ENCODE results near the gene CDK17. TPM values are rescaled to one million over a fixed set of nuclear protein-coding genes. Genes with fewer than 3 reads are reported as not detected.

CDK17 gene
- total and polyA plus RNA-seq, 2 donors from 2014 or later: 6.6 to 35.7 TPM

DNA sequence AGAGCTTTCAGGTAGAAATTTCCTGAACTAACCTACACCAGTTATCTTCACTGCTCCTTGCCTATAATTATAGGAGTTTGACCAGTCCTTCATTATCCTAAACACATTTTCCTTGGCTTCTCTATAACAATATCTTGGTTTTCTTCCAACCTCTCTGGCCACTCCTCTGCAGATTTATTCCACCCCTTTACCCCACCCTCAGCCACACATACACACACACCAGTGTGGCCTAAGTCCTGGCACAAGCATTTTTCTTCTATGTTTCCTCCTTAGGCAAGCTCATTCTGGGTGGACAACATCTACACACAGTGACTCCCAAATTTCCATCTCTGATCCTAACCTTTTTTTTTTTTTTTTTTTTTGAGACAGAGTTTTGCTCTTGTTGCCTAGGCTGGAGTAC, 25.1 kb downstream of the CDK17 start:
- FAIRE-seq: no peak
- no peak for DNase-seq
- no peaks in the 10 kb centered on the region for H3K9me3 ChIP-seq (ENCODE audit: control insufficient read depth in 2 of 3, insufficient read depth in 1 of 3, low read length in 3 of 3)
- intact Hi-C loops (cut with DNase I): no loop called here
- H3K36me3 ChIP-seq (ENCODE audit: control insufficient read depth in 2 of 3, insufficient read depth in 3 of 3, low read length in 3 of 3): no peaks in the 10 kb centered on the region
- no peak overlapping the region for H3K27ac ChIP-seq (ENCODE audit: low read depth in 2 of 2, low read length in 2 of 2)
- H3K4me1 ChIP-seq (ENCODE audit: control insufficient read depth in 2 of 3, insufficient read depth in 2 of 3, low read depth in 1 of 3, low read length in 3 of 3): peaks cover 0 to 31% (median 3%) of the 10 kb centered on the region in 3 donors
- no peak overlapping the region for H3K9ac ChIP-seq (ENCODE audit: low read length in 3 of 3)
- no peaks in the 10 kb centered on the region for H3K27me3 ChIP-seq (ENCODE audit: control insufficient read depth, insufficient read depth, low read length)
- no peak overlapping the region for H3K4me3 ChIP-seq (ENCODE audit: low read length in 3 of 3)
- TF ChIP-seq, protein P1, sequence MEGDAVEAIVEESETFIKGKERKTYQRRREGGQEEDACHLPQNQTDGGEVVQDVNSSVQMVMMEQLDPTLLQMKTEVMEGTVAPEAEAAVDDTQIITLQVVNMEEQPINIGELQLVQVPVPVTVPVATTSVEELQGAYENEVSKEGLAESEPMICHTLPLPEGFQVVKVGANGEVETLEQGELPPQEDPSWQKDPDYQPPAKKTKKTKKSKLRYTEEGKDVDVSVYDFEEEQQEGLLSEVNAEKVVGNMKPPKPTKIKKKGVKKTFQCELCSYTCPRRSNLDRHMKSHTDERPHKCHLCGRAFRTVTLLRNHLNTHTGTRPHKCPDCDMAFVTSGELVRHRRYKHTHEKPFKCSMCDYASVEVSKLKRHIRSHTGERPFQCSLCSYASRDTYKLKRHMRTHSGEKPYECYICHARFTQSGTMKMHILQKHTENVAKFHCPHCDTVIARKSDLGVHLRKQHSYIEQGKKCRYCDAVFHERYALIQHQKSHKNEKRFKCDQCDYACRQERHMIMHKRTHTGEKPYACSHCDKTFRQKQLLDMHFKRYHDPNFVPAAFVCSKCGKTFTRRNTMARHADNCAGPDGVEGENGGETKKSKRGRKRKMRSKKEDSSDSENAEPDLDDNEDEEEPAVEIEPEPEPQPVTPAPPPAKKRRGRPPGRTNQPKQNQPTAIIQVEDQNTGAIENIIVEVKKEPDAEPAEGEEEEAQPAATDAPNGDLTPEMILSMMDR (IDR thresholded peaks at IDR 0.05; ENCODE audit: borderline replicate concordance, extremely low read depth, insufficient read depth): no peak

DNA sequence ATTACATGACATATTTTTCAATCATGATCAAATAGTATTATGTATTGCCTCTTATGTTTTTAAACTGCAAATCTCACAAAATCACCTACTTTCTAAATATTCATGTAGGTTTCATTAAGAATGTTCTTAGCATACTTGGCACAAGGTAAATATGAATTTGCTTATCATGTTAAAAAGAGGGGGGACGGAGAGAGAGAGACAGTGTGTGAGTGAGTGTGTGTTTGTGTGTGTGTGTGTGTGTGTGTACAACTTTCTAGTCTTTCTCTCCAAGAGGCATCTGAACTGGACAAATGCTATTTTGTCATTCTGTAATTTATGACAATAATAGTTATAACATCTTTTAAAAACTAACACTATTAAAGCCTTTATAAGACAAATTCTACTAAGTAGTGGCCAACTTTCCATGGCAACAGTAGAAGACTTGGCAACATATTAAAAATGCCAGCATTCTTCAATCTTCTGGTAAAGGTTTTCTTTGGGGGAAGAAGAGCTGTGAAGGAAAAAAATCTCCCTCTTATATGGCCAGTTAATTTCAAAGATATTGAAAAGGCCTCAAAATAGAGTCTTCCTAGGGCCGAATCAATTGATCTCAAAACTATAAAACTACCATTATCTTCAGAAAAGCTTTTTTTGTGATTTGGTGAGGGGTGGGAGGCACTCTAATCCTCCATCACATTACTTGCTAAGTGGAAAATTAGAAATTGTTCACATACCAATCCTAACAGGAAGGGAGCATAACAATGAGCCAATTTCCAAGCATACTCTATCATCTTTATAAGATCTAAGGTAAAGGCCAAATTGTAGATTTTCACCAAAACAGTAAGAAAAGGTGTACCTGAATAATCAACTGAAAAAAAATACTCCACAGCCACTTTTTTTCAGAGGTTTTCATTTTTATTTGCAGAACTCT, 28.2 kb downstream of the CDK17 start:
- TF ChIP-seq, protein P1 (IDR thresholded peaks at IDR 0.05; ENCODE audit: borderline replicate concordance, extremely low read depth, insufficient read depth): no peak
- FAIRE-seq: no peak
- peaks cover 0 to 31% (median 6%) of the 10 kb centered on the region in 3 donors for H3K4me1 ChIP-seq (ENCODE audit: control insufficient read depth in 2 of 3, insufficient read depth in 2 of 3, low read depth in 1 of 3, low read length in 3 of 3)
- H3K9ac ChIP-seq (ENCODE audit: low read length in 3 of 3): no peak overlapping the region
- intact Hi-C loops (cut with DNase I): no loop called here
- H3K27me3 ChIP-seq (ENCODE audit: control insufficient read depth, insufficient read depth, low read length): no peaks in the 10 kb centered on the region
- H3K27ac ChIP-seq (ENCODE audit: low read depth in 2 of 2, low read length in 2 of 2): no peak overlapping the region
- H3K4me3 ChIP-seq (ENCODE audit: low read length in 3 of 3): no peak overlapping the region
- H3K9me3 ChIP-seq (ENCODE audit: control insufficient read depth in 2 of 3, insufficient read depth in 1 of 3, low read length in 3 of 3): no peaks in the 10 kb centered on the region
- H3K36me3 ChIP-seq (ENCODE audit: control insufficient read depth in 2 of 3, insufficient read depth in 3 of 3, low read length in 3 of 3): no peaks in the 10 kb centered on the region
- no peak for DNase-seq

DNA sequence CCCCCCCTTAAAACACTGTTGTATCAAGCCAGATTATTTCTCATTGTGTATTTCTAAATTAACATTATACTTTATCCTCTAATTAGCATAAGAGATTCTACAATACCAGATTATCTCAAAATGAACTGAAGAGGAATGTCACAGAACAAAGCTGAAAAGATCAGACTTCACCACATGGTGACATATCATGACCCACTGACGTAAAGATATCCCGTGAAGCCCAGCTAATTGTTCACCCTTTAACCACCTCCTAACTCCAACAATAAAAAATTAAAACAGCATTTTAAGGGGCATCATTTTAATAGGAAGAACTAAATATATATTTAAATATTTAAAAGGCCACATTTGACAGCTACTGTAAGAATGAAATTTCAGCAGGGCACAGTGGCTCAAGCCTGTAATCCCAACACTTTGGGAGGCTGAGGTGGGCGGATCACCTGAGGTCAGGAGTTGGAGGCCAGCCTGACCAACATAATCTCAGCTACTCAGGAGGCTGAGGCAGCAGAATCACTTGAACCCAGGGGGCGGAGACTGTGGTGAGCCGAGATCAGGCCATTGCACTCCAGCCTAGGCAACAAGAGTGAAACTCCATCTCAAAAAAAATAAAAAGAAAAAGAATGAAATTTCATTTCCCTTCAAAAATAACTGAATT, 29.0 kb downstream of the CDK17 start:
- FAIRE-seq (no peak), DNase-seq (no peak)
- TF ChIP-seq, protein P1 (IDR thresholded peaks at IDR 0.05; ENCODE audit: borderline replicate concordance, extremely low read depth, insufficient read depth): no peak
- peaks cover 0 to 26% (median 6%) of the 10 kb centered on the region in 3 donors for H3K4me1 ChIP-seq (ENCODE audit: control insufficient read depth in 2 of 3, insufficient read depth in 2 of 3, low read depth in 1 of 3, low read length in 3 of 3)
- intact Hi-C loops (cut with DNase I): no loop called here
- H3K9ac ChIP-seq (ENCODE audit: low read length in 3 of 3): no peak overlapping the region
- no peak overlapping the region for H3K4me3 ChIP-seq (ENCODE audit: low read length in 3 of 3)
- no peaks in the 10 kb centered on the region for H3K9me3 ChIP-seq (ENCODE audit: control insufficient read depth in 2 of 3, insufficient read depth in 1 of 3, low read length in 3 of 3)
- no peaks in the 10 kb centered on the region for H3K27me3 ChIP-seq (ENCODE audit: control insufficient read depth, insufficient read depth, low read length)
- H3K36me3 ChIP-seq (ENCODE audit: control insufficient read depth in 2 of 3, insufficient read depth in 3 of 3, low read length in 3 of 3): no peaks in the 10 kb centered on the region
- no peak overlapping the region for H3K27ac ChIP-seq (ENCODE audit: low read depth in 2 of 2, low read length in 2 of 2)
